GM18867 (cell line): Measurements from ENCODE around the gene HNRNPH3.
"Not testable (repeated sequence)": the region's sequence is repeated elsewhere in the genome, so short reads cannot be mapped to it uniquely, and the experiment has no call there.

ENCODE experiments used
- ATAC-seq: cut with Tn5 transposase; IDR thresholded peaks from one replicate; pipeline ENCODE4 v1.9.1; 2021; ENCODE audit warnings: mild to moderate bottlenecking, moderate library complexity; ENCODE audit not compliant: unreplicated experiment

HNRNPH3 gene, protein sequence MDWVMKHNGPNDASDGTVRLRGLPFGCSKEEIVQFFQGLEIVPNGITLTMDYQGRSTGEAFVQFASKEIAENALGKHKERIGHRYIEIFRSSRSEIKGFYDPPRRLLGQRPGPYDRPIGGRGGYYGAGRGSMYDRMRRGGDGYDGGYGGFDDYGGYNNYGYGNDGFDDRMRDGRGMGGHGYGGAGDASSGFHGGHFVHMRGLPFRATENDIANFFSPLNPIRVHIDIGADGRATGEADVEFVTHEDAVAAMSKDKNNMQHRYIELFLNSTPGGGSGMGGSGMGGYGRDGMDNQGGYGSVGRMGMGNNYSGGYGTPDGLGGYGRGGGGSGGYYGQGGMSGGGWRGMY

DNA sequence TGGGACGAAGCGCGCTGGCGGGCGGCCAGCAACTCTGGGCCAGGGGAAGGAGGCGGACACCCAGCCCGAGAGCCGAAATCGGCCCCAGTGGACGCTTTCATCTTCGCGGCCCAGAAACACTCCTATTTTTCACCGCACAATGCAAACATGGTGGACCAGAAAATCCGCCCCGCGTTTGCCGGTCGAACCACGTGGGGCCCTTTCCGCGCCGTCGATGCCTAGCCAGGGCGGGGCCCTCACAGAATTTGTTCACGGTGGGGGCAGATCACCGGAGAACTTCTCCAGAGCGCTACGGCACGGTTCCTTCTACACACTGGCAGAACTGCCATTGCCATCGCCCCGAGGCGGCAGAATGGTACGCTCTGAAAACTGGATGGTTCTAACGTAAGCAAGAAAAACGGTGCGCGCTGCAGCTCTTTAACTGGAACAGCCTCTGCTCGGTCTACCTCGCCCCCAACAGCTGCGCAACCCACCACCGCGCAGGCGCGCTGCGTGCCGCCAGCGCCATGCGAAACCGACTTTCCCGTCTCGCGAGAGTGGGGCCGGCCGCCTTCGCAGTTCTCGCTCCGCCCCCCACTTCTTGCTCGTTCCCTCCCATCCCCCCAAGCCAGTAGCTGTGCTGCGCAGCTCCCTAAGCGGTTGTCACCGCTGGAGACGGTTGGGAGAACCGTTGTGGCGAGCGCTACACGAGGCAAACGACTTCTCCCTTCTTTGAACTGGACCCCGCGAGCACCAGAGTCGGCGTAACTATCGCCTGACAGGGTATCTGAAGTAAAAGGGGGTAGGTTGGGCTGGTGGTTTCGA, at the start of gene HNRNPH3:
Gene HNRNPH3 (plus strand): TSS at position 610 of the 804 bp plus-strand sequence. CDS start 5,158 bp downstream, outside the sequence.
- peak; percentile 79 for ATAC-seq

DNA sequence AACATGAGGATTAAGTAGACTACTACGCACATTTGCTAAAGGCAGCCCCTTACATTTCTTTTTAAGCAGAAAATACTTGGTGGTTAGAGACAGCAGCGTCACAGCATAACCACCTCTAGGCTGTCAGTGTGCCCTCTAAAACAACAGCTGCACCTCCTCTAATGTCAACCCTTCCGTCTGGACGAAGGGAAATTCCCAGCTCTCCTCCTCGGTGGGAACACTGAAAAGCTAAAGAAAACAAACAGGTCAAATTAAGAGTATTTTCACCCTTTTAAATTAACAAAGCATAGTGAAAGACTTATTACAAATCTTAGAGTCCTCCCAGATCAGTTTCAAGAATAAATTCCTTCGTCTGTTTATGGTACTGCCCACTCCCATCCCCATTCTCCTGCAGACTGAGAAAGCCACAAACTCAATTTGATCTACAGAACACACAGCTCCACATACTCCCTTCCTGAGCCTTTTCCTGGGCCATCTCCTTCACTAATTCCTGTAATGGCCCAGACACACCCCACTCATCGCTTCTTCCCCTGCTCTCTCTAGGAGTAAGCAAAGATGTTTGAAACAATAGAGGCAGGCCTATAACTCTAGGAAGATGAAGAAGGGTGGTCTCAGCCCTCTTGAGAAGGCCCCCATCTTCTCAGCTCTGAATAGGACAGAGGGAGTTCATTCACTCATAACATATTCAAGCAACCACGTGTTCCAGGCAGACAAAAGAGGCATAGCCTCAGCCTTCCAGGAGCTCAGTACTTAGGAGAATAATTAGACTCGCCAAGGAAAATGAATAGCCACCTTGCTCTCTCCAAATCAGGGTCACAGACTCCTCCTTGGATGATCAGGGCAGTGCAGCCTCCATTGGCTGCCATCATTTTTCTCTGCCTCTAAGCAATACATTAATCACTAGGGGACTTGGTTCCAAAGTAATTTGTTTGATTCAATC, 47.5 kb upstream of the HNRNPH3 start:
- ATAC-seq, result no peak

DNA sequence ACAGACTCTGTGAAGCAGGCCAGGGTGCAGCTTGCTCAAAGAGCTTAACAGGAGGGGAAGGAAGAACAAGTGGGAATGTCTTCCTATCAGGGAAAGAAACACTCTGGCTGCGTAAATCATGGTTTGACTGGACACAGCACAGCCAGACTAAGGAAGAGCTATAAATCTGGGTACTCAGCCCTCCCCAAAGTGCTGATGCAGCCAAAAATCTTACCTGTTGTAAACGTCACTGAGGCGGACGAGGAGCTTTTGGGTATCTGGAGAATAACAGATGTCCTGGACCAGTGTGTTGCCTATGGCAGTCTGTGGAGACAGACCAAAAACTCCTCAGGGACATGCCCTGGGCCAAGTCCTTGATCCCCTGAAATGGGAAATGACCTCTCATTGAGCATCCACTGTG, 43.1 kb upstream of the HNRNPH3 start:
- ATAC-seq, result no peak

DNA sequence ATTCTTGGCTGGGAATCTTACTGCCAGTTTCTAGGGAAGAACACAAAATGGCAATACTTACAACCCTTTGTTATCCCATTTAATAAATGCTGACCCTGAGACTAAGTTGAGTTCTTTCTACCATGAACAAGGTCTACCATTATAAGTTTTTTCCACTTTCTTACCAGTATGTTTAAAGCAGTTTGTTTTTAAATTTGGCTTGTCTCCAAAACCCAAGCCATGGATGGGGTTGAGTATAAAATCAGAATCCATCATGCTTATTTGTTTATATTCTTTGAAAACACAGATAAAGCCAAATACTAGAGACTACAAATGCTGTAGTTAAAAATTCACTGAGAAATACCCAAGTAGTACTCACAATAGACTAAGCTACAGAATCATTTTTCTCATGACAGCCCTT, 41.1 kb upstream of the HNRNPH3 start:
- no peak for ATAC-seq

DNA sequence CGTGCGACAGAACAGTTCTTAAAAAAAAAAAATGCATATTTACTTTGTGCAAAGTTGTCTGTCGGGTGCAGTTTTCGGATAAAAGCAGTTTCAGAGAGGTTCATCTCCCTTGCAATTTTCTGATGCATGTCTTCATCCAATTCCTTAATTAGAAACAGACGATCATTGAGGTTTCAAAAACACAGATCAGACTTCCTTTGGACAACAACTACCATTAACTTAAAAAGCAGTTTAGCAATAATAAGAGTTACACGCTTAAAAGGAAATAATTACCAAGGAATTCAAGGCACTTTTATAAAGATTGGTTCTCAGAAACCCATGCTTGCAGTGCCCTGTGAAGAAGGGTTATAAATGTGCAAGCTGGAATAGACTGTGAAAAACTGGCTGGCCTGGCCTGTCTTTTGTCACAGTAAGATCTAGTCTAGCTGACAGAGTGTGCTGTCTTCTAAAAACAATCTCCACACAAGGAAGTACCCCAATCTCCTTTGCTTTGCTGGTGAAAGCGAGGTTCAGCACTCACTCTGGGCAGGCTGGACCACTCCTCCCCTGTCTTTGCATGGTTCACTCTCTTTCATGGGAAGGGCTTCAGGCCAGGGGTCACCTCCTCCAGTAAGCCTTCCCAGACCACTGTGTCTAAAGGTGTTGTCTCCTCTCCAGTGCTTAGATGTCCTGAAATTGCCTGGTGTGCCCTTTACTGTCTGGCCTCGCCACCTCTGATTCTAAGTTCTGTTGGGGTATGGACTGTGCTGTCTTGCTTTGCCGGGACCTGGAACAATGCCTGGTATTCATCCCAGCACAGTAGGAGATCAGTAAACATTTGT, 34.8 kb upstream of the HNRNPH3 start:
- ATAC-seq, result no peak

DNA sequence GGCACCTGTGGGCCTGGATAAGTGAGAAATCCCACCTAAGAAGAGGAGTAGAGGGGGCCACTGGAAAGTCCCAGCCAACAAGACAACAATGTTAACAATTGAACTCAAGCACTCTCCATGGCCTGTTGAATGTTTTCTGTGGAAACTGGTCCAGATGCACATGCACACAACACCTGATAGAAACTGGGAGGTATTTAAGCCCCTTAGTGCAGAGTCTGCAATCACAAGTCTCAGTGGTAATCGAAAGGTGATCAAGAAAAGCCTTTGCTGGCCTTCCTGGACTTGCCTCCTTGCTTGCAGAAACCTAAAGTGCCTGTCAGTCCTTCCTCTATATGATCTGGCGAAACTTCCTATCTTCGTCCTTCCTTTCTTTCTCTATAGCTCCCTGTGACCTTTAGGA, 30.6 kb upstream of the HNRNPH3 start:
- ATAC-seq, result no peak

DNA sequence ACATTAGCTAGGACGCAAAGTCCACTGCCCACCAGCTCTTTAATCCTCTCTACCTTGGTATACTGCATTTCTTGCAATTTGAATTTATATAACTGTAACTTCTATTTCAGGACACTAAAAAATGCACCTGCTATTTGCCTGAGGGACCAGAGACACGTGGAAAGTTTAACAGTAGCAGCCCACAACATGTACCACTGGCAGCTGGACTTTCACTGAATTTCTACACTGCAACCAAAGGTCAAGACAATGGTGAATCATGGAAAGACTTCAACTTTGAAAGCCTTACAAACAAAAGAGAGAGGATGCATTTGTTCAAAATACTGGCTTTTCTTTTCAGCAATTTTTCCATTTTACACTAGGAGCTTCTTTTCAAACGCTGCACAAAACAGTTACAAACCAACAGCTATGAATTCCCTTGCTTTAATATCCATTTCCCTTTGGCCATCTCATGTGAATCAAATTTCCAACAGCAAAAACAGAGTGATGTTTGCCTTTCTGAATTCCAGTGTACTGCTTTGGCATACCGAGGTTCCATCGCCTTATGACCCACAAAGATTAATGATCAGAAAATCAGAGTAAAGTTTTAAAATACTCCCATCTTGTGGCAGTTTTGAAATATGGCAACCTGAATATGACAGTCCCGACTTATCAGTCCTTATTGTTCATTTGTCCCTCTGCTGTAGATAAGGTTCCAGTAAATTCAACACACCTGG, 29.9 kb upstream of the HNRNPH3 start:
- peak; percentile 72 for ATAC-seq

DNA sequence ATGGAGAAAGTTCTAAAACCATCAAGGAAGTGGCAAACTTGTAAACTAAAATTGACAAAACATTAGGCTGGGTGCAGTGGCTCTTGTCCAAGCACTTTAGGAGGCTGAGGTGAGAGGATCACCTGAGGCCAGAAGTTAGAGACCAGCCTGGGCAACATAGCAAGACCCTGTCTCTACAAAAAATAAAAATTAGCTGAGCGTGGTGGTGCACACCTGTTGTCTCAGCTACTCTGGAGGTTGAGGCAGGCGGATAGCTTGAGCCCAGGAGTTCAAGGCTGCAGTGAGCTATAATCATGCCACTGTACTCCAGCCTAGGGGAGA, 29.4 kb upstream of the HNRNPH3 start:
- peak; percentile 8 for ATAC-seq

DNA sequence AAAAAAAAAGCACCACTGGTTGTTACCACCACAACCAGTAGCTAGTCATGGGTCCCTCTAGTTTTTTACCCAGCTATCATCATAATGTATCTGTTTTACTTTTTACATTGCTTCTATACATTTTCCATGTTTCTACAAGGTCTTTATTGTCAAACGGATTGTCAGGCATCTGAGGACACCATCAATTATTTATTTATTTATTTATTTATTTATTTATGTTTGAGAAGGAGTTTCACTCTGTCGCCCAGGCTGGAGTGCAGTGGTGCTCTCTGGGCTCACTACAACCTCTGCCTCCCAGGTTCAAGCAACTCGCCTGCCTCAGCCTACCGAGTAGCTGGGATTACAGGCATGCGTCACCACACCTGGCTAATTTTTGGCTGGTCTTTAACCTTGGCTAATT, 29.0 kb upstream of the HNRNPH3 start:
- ATAC-seq, result no peak

DNA sequence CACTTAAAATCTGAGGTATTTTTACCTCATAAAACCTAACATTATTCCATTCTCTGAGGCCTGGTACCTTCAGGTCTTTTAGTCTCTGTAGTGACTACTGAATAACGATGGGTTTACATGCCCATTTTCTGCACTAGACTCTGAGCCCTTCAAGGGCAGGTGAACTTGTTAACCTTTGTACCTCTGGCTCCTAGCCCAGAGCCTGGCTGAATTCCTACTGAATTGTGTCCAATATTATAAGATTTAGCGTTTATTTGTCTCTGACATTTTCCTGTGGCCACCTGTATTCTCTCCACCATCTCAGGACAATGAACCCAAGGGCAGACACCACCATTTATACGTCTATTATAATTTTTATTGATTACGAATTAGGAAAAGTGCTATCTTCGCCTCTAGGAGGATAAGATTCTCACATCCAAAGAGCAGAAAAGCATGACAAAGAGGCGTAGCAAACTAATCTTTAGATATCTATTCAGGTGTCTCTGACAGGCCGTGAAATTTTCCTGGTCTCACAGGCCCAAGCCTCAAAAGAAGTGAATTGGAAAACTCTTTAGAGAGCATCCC, 27.9 kb upstream of the HNRNPH3 start:
- no peak for ATAC-seq

DNA sequence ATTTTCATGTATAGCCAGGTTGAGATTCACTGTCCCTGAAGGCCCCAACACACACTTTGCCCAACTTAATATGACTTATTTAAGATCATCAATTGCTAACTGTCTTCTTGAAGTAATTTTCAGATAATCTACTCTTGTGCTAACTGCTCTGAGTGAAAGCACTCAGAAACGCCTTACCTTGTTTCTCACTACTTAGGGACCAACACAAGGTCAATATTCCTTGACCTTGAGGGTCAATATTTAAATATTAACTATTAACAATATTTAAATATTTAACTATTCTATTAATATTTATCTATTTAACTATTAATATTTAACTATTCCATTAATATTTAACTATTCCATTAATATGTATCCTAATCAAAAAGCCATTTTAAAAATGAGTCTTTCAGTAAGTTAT, 26.0 kb upstream of the HNRNPH3 start:
- no peak for ATAC-seq

DNA sequence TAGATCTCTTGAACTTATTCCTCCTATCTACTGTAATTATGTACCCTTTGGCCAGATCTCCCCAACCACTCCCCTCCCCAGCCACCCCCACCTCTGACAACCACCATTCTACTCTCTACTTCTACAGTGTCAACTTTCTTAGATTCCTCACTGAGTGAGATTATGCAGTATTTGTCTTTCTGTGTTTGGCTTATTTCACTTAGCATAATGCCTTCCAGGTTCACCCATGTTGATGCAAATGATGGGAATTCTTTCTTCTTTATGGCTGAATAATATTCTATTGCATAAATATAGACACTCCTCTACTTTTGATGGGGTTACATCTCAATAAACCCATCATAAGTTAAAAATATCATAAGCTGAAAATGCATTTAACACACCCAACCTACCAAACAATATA, 21.3 kb upstream of the HNRNPH3 start:
- no peak for ATAC-seq

DNA sequence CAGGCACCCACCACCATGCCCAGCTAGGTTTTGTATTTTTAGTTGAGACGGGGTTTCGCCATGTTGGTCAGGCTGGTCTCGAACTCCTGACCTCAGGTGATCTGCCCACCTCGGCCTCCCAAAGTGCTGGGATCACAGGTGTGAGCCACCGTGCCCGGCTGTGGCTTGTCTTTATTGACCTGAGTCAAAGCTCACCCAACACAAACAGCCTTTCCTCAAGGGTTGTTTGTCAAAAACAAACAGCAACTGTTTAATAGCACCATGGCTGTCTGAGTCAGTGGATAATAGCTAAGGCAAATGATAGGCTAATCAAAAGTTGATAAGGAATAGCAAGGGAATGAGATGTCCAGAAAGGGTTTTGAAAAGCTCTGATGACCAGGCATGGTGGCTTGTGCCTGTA, 16.9 kb upstream of the HNRNPH3 start:
- not testable (repeated sequence) for ATAC-seq

DNA sequence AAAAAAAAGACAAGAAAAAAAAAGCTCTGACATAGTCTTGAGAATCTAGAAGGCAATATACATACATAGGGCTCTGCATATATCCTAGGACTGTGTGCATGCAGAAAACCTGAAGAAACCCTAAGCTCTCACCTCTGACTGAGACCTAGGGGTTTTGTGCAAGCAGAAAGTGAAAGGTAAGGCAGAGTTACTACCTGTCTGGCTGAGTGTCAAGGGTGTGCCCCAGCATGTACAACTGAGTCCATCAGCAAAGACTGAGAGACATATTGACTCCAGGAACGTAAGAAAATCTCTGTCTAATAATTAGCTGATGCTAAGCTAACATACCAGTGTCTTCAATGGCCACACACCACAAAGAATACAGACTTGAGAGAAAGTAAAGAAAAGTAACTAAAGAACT, 16.3 kb upstream of the HNRNPH3 start:
- no peak for ATAC-seq

DNA sequence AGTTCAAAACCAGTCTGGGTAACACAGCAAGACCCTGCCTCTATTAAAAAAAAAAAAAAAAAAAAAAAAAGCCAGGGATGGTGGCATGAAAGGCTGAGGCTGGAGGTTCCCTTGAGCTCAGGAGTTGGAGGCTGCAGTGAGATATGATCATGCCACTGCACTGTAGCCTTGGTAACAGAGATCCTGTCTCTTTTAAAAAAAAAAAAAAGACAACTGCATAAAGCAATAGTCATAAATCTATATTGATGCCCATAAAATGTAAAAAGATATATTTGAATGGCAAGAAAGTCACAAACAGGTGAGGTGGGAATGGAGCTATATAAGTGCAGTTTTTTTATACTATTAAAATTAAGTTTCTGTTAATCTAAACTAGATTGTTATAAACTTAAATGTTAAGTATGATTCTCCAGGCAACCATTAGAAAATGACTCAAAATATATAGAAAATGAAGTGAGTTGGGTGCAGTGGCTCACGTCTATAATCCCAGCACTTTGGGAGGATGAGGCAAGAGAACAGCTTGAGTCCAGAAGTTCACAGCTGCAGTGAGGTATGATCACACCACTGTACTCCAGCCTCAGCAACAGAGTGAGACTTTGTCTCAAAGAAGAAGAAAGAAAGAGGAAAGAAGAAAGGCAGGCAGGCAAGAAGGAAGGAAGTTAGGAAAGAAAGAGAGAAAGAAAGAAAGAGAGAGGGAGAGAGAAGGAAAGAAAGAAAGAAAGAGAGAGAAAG, 13.4 kb upstream of the HNRNPH3 start:
- no peak for ATAC-seq

DNA sequence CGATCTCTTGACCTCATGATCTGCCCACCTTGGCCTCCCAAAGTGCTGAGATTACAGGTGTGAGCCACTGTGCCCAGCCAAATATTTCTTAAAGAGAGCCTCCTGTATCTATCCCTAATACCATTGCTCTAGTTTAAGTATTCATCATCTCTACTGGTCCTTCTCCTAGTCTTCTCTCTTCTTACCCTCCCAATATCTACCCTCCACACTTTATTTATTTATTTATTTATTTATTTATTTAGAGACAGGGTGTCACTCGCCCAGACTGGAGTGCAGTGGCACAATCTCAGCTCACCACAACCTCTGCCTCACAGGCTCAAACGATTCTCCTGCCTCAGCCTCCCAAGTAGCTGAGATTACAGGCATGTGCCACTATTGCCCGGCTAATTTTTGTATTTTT, 7.5 kb upstream of the HNRNPH3 start:
- ATAC-seq, result not testable (repeated sequence)

DNA sequence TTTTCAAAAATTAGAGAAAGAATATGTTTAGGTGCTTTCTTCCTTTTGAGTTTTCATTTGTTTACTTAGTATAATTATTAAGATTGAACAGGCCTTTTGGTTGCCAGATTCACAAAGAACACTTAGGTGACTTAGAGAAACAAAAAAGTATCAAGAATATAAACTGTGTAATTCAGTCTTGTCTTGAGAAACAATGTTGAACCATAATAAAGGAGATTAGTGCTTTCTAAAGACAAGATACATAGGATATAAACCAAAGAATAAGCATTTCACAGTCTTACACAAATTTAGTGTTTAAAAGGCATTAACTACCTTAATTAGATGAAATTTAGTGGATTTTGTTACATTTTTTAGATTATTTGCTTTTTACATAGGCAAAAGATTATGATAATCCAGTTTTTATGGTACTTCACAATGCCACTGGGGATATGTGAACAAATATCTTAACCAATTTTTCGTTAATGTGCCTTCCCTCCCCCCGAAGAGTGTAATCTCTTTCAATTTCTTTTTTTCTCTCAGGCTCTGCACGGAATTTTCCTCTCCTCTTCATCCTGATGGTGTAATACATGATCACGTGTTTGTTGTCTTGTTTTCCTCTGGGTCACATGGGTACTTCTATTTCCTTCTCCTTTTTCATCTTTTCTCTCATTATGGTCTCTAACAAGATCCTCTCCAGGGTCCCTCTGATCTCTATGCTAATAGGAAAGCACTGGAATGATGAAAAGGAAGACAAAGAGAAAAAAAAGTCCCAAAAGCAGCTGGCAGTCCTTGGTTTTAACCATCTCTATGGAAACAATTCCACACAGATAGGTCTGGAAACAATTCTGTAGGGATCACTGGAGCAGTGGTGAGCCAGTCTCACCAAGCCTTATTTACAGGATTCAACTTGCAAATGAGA, 3.7 kb upstream of the HNRNPH3 start:
- ATAC-seq, result no peak

DNA sequence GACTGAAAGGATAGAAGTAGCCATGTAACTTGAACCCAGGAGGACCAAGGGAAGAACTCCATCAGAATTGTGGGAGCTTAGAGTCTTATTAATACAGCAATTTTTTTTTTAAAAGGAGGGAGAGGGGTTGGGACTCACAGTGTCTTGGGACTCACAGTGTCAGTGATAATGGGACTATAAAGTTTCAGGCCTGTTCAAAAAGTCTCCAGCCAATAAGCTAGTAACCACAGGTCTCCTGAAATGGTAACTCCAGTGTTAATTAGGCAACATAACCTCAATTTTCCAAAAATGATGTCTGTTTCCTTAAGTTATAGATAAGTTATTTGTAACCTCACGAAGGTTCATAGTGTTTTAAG, 2.4 kb upstream of the HNRNPH3 start:
- no peak for ATAC-seq
